A673 (cell line): ENCODE results near the gene CAND1.

Source experiments
- CTCF ChIP-seq: fragments of 300-800, 200-600 bp; sonication (generic); conservative IDR thresholded peaks from 2 replicates; pipeline ENCODE4 v1.5.1; 2017; ENCODE audit warnings: low read depth, mild to moderate bottlenecking, antibody characterized with exemption, low read length, moderate library complexity, mixed read lengths
- EZH2 ChIP-seq: fragments of 200-600 bp; sonication (generic); IDR thresholded peaks from 2 replicates; pipeline ENCODE4 v1.6.1; 2017; ENCODE audit warnings: borderline replicate concordance, low read depth, mild to moderate bottlenecking, mixed read lengths, antibody characterized with exemption, low read length; ENCODE audit not compliant: poor library complexity, severe bottlenecking

- no peak for TF ChIP-seq EZH2
- TF ChIP-seq CTCF: no peak
These were observed 62.0 kb downstream of the CAND1 start for GRCh38 chr12:67331123-67331522.
